PC-3 (cell line): Measurements from ENCODE around the gene STIMATE. TPM values are rescaled to one million over a fixed set of nuclear protein-coding genes. Genes with fewer than 3 reads are reported as not detected.

ENCODE experiments used
- ATAC-seq: fragments of 200-7000 bp; cut with Tn5 transposase; 2 replicates; pipeline ENCODE4 v1.9.1; 2020; ENCODE audit warnings: mild to moderate bottlenecking, moderate library complexity
- BruUV-seq: library from RNA; stranded (reverse); fragments of 400-500 nt; replicated peaks from 2 replicates; lab custom pipeline; 2021; lab: Mats Ljungman, UMichigan
- CTCF ChIA-PET: fragments of 300-600 bp; sonication (Branson Sonifier 250); formaldehyde crosslinking; loops from one replicate; lab custom pipeline; 2022; ENCODE audit warnings: antibody characterized with exemption; lab: Charles Lee
- POLR2A ChIA-PET: fragments of 300-600 bp; sonication (Branson Sonifier 250); formaldehyde crosslinking; loops from one replicate; lab custom pipeline; 2022; ENCODE audit warnings: antibody characterized with exemption; ENCODE audit not compliant: unreplicated experiment; lab: Charles Lee
- DNase-seq: peaks from one replicate; pipeline ENCODE4 v3.0.0-alpha.2; 2015
- H2AFZ ChIP-seq: fragments of 300-600 bp; sonication (generic); 2 replicates; pipeline ENCODE4 v1.6.0; 2016; ENCODE audit warnings: antibody characterized with exemption, low read length
- H3F3A ChIP-seq: fragments of 300-600 bp; sonication (generic); one replicate; pipeline ENCODE4 v1.6.0; 2017; ENCODE audit warnings: antibody characterized with exemption, low read length, control low read depth, mild to moderate bottlenecking; ENCODE audit not compliant: unreplicated experiment
- H3K27ac ChIP-seq: fragments of 300-600 bp; sonication (generic); 2 replicates; pipeline ENCODE4 v1.5.1; 2016; ENCODE audit warnings: mild to moderate bottlenecking, low read length
- H3K27me3 ChIP-seq: fragments of 300-600 bp; sonication (generic); 2 replicates; pipeline ENCODE4 v1.6.1; 2016; ENCODE audit warnings: low read length, mixed read lengths
- H3K36me3 ChIP-seq: fragments of 300-600 bp; sonication (generic); 2 replicates; pipeline ENCODE4 v1.6.1; 2016; ENCODE audit warnings: low read depth, mixed run types, low read length, mixed read lengths
- H3K4me1 ChIP-seq: fragments of 300-600 bp; sonication (generic); 2 replicates; pipeline ENCODE4 v1.5.1; 2016; ENCODE audit warnings: low read length; ENCODE audit not compliant: insufficient read depth
- H3K4me2 ChIP-seq: fragments of 300-600 bp; sonication (generic); 2 replicates; pipeline ENCODE4 v1.6.0; 2016; ENCODE audit warnings: low read length
- H3K4me3 ChIP-seq: fragments of 300-600 bp; sonication (generic); 2 replicates; pipeline ENCODE4 v1.5.1; 2016; ENCODE audit warnings: mild to moderate bottlenecking, low read length, mixed read lengths
- H3K79me2 ChIP-seq: fragments of 300-600 bp; sonication (generic); 2 replicates; pipeline ENCODE4 v1.6.1; 2017; ENCODE audit warnings: low read length, mixed read lengths
- H3K9ac ChIP-seq: fragments of 300-600 bp; sonication (generic); 2 replicates; pipeline ENCODE4 v1.6.0; 2016; ENCODE audit warnings: mild to moderate bottlenecking, low read length
- H3K9me2 ChIP-seq: fragments of 300-600 bp; sonication (generic); replicated peaks from 2 replicates; pipeline ENCODE4 v1.6.1; 2016; ENCODE audit warnings: mixed run types, low read length, mixed read lengths
- H3K9me3 ChIP-seq: fragments of 300-600 bp; sonication (generic); 2 replicates; pipeline ENCODE4 v1.6.1; 2016; ENCODE audit warnings: low read length, mixed read lengths
- H4K20me1 ChIP-seq: fragments of 300-600 bp; sonication (generic); 2 replicates; pipeline ENCODE4 v1.6.1; 2016; ENCODE audit warnings: low read length, mixed read lengths
- EZH2 ChIP-seq: fragments of 300-600 bp; sonication (generic); IDR thresholded peaks from one replicate; pipeline ENCODE4 v1.6.1; 2017; ENCODE audit warnings: antibody characterized with exemption, mild to moderate bottlenecking, low read length; ENCODE audit not compliant: unreplicated experiment
- EZH2phosphoT487 ChIP-seq: fragments of 300-600 bp; sonication (generic); IDR thresholded peaks from 2 replicates; pipeline ENCODE4 v1.6.1; 2018; ENCODE audit warnings: mild to moderate bottlenecking, antibody characterized with exemption, low read length, borderline replicate concordance
- intact Hi-C: fragments of 100-400 bp; cut with micrococcal nuclease; formaldehyde crosslinking; loops from 2 replicates; pipeline ENCODE4 v1.9.0; 2023
- total RNA-seq: library from RNA; depleted of rRNA; stranded (reverse); fragments of >200 nt; gene quantifications from 2 replicates; pipeline ENCODE4 v1.2.3, GENCODE V29; 2014
- TF ChIP-seq, protein P1 (sequence below): fragments of 300-600 bp; sonication (generic); conservative IDR thresholded peaks from 2 replicates; pipeline ENCODE4 v1.5.1; 2017; ENCODE audit warnings: antibody characterized with exemption, low read depth, mild to moderate bottlenecking, low read length

Gene STIMATE
- total RNA-seq, 1 experiment from 2014 or later, result 29.7 TPM

GRCh38 chr3:52846432-52846965, 50.8 kb downstream of the STIMATE start:
- H3K27me3 ChIP-seq, result no peaks in the 10 kb centered on the region
- no peaks in the 10 kb centered on the region for H3K4me1 ChIP-seq
- no peak overlapping the region for H3K9ac ChIP-seq
- ChIA-PET POLR2A (no interaction called here), CTCF (no interaction called here)
- no peaks in the 10 kb centered on the region for H3F3A ChIP-seq
- TF ChIP-seq, protein P1, sequence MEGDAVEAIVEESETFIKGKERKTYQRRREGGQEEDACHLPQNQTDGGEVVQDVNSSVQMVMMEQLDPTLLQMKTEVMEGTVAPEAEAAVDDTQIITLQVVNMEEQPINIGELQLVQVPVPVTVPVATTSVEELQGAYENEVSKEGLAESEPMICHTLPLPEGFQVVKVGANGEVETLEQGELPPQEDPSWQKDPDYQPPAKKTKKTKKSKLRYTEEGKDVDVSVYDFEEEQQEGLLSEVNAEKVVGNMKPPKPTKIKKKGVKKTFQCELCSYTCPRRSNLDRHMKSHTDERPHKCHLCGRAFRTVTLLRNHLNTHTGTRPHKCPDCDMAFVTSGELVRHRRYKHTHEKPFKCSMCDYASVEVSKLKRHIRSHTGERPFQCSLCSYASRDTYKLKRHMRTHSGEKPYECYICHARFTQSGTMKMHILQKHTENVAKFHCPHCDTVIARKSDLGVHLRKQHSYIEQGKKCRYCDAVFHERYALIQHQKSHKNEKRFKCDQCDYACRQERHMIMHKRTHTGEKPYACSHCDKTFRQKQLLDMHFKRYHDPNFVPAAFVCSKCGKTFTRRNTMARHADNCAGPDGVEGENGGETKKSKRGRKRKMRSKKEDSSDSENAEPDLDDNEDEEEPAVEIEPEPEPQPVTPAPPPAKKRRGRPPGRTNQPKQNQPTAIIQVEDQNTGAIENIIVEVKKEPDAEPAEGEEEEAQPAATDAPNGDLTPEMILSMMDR, result no peak
- no peak for TF ChIP-seq EZH2phosphoT487
- H2AFZ ChIP-seq, result no peak overlapping the region
- no peak overlapping the region for H3K27ac ChIP-seq
- H3K9me2 ChIP-seq, result no peaks in the 10 kb centered on the region
- ATAC-seq, result no peak
- no peaks in the 10 kb centered on the region for H3K79me2 ChIP-seq
- H3K4me3 ChIP-seq, result no peak overlapping the region
- no peaks in the 10 kb centered on the region for H4K20me1 ChIP-seq
- no peak overlapping the region for H3K4me2 ChIP-seq
- intact Hi-C loops, result no loop called here
- DNase-seq, result no peak
- peaks cover 3% of the 10 kb centered on the region for H3K36me3 ChIP-seq
- no peaks in the 10 kb centered on the region for H3K9me3 ChIP-seq
- BruUV-seq, result no TSS peak

DNA sequence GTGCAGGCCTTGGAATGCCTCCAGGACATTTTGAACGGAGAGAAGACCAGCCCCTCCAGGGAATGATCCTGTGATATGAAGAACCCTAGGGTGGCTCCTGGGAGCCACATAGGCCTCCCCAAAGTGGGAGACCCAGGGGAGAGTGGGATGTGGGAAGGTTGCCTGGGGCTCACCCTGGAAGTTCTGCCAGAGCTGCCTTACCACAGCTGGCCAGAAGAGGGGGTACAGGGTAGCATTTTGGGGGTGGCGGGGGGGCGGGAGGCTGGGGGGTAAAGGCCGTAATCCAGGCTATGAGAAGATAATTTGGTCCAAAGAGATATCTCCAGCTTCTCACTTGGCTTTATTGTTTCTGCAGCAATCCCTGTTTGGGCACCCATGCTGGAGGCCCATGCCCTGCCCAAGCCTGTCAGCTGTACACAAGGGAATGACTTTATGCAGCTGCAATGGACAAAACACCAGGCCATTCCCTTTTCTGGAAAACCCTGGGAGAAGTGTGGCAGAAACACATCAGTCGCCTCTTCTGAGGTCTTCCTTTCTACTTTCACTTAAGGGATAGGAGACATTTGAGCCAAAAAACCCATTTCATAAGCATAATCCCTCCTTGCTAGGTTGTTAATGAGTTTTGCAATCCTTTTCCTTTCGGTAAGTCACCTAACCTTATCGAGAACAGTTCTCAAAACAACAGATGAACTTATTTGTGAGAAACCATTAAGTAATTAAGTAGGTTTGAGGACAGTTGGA, 51.5 kb downstream of the STIMATE start:
- Histone ChIP-seq H3K9me3 (no peaks in the 10 kb centered on the region), H3K9me2 (no peaks in the 10 kb centered on the region), H3K4me2 (no peak overlapping the region), H2AFZ (no peak overlapping the region), H3F3A (no peaks in the 10 kb centered on the region), H3K4me3 (no peak overlapping the region), H3K9ac (no peak overlapping the region), H3K36me3 (peaks cover 3% of the 10 kb centered on the region; the same call in 1 of the 2 replicates), H3K79me2 (no peaks in the 10 kb centered on the region), H3K27me3 (no peaks in the 10 kb centered on the region), H3K27ac (no peak overlapping the region), H3K4me1 (no peaks in the 10 kb centered on the region), H4K20me1 (no peaks in the 10 kb centered on the region)
- ATAC-seq (no peak), DNase-seq (no peak)
- TF ChIP-seq, protein P1, result peak; percentile 52
- TF ChIP-seq EZH2, result no peak
- no peak for TF ChIP-seq EZH2phosphoT487
- intact Hi-C loops, result no loop called here
- BruUV-seq, result no TSS peak
- ChIA-PET CTCF (interaction anchor here (0.6 kb wide), 1 partner anchor 15 kb away, joined by 3 read pairs; no protein-coding TSS in a partner anchor), POLR2A (interaction anchor here (0.6 kb wide), 1 partner anchor 87 kb away, joined by 3 read pairs; no protein-coding TSS in a partner anchor)

DNA sequence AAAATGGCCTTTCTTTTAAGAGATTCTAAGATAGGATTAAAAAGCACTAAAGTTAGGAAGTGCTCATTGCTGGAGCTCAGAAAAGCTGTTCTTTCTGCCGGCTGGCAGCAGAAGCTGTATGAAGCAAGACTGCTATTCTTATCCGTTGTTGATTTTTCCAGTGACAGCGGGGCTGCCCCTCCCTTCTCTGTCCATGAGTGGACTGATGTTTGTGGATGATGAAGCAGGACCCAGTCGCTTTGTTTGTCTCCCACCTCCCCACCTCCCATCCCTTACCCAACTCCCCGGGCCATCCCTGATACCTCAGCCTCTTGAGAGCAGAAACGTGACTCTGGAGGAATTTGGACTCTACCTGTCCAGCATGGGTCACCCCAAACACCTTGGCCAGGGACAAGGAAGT, 52.2 kb downstream of the STIMATE start:
- BruUV-seq, result no TSS peak
- CTCF ChIA-PET, result interaction anchor here (0.6 kb wide), 1 partner anchor 14 kb away, joined by 3 read pairs; no protein-coding TSS in a partner anchor
- Histone ChIP-seq H3K9me3 (no peaks in the 10 kb centered on the region), H3K4me2 (no peak overlapping the region), H2AFZ (no peak overlapping the region), H3K9ac (no peak overlapping the region), H3K9me2 (no peaks in the 10 kb centered on the region), H3K27me3 (no peaks in the 10 kb centered on the region), H3F3A (no peaks in the 10 kb centered on the region), H3K4me1 (no peaks in the 10 kb centered on the region), H3K36me3 (peaks cover 3% of the 10 kb centered on the region; the same call in 1 of the 2 replicates), H3K4me3 (no peak overlapping the region), H3K79me2 (no peaks in the 10 kb centered on the region), H3K27ac (no peak overlapping the region), H4K20me1 (no peaks in the 10 kb centered on the region)
- intact Hi-C loops, result no loop called here
- DNase-seq, result no peak
- TF ChIP-seq EZH2, result no peak
- TF ChIP-seq, protein P1, result no peak
- TF ChIP-seq EZH2phosphoT487, result no peak
- ATAC-seq, result no peak
- POLR2A ChIA-PET, result no interaction called here
